Gastroesophageal sphincter (tissue), 4 donors: ENCODE results near the gene TMEM164. TPM values are rescaled to one million over a fixed set of nuclear protein-coding genes. Genes with fewer than 3 reads are reported as not detected.
"Not testable (repeated sequence)": the region's sequence is repeated elsewhere in the genome, so short reads cannot be mapped to it uniquely, and the experiment has no call there.

Experiments
- ATAC-seq: fragments of 150-250 bp; one replicate; pipeline ENCODE4 v1.9.1; 2016; ENCODE audit warnings: mild to moderate bottlenecking, moderate library complexity
- H3K27ac ChIP-seq, 4 donors: fragments of 200-600 bp; sonication (generic) in 3 of 4; 1 replicate in 3 of 4; 2 replicates in 1 of 4; pipeline ENCODE4 v1.5.1; 2016 to 2019
- H3K27me3 ChIP-seq: fragments of 200-600 bp; sonication (generic); one replicate; pipeline ENCODE4 v1.5.1; 2019
- H3K36me3 ChIP-seq, 2 donors: fragments of 200-600 bp; sonication (generic); one replicate each; pipeline ENCODE4 v1.5.1; 2019; ENCODE audit warnings: control low read depth in 1 of 2
- H3K4me1 ChIP-seq, 3 donors: fragments of 200-600 bp; sonication (generic); 1 replicate in 2 of 3; 2 replicates in 1 of 3; pipeline ENCODE4 v1.5.1; 2016 to 2019; ENCODE audit warnings: control low read depth in 2 of 3
- H3K4me3 ChIP-seq, 2 donors: fragments of 200-600 bp; sonication (generic); one replicate each; pipeline ENCODE4 v1.5.1; 2019; ENCODE audit warnings: mild to moderate bottlenecking in 1 of 2, moderate library complexity in 1 of 2
- H3K9me3 ChIP-seq, 3 donors: fragments of 200-600 bp; sonication (generic); one replicate each; pipeline ENCODE4 v1.5.1; 2017 to 2019; ENCODE audit warnings: control low read depth in 2 of 3
- CTCF ChIP-seq, 4 experiments: fragments of 200-600 bp in 2 of 4; fragments of 450-650 bp in 2 of 4; sonication (generic) in 1 of 4; IDR thresholded peaks; one replicate each; pipeline ENCODE4 v1.5.1; 2017 to 2019; ENCODE audit warnings: antibody characterized with exemption in 4 of 4, mild to moderate bottlenecking in 2 of 4, moderate library complexity in 2 of 4
- EP300 ChIP-seq: sonication (generic); formaldehyde crosslinking; IDR thresholded peaks from one replicate; pipeline ENCODE4 v1.6.1; 2017; ENCODE audit warnings: antibody characterized with exemption, mild to moderate bottlenecking
- POLR2A ChIP-seq, 2 donors: fragments of 450-650 bp; IDR thresholded peaks; one replicate each; pipeline ENCODE4 v1.6.1; 2017; ENCODE audit warnings: antibody characterized with exemption in 2 of 2, mild to moderate bottlenecking in 2 of 2, moderate library complexity in 1 of 2
- POLR2AphosphoS5 ChIP-seq: sonication (generic); formaldehyde crosslinking; IDR thresholded peaks from one replicate; pipeline ENCODE4 v1.6.1; 2017; ENCODE audit warnings: antibody characterized with exemption
- whole genome bisulfite sequencing, 2 donors: methylation state at CpG; one replicate each; pipeline ENCODE4 v1.1.5; 2018; ENCODE audit warnings: low coverage in 1 of 2; 5-methylcytosine and 5-hydroxymethylcytosine counted together
- total RNA-seq, 4 donors: library from RNA; depleted of rRNA; stranded (reverse); fragments of >200 nt; gene quantifications; one replicate each; pipeline ENCODE4 v1.1.0, GENCODE V29; 2016

Gene TMEM164
- total RNA-seq, 4 donors from 2014 or later = 7.8 to 12.9 (median 11.7) TPM

- Histone ChIP-seq H3K27me3 (no peaks in the 10 kb centered on the region), H3K9me3 (no peaks in the 10 kb centered on the region), H3K4me1 (no peaks in the 10 kb centered on the region), H3K36me3 (no peaks in the 10 kb centered on the region), H3K4me3 (no peak overlapping the region), H3K27ac (no peak overlapping the region)
- no peak for TF ChIP-seq EP300
- TF ChIP-seq POLR2A (IDR thresholded peaks at IDR 0.05) = no peak
- TF ChIP-seq CTCF (IDR thresholded peaks at IDR 0.05) = no peak
- TF ChIP-seq POLR2AphosphoS5 = no peak
- 73 to 89% methylated on average over 2 of the region's 2 CpGs for WGBS, 2 donors
- ATAC-seq = no peak
Observed at GRCh38 chrX:110153896-110154295, 151.0 kb downstream of the TMEM164 start.

GRCh38 chrX:110154328-110154727 lies 151.4 kb downstream of the TMEM164 start:
- not testable (repeated sequence) for H3K4me1 ChIP-seq, H3K27me3 ChIP-seq, H3K9me3 ChIP-seq, H3K36me3 ChIP-seq, H3K27ac ChIP-seq, ATAC-seq, H3K4me3 ChIP-seq
- no CpG with 5 or more reads among the region's 5 CpGs for WGBS, 2 donors

GRCh38 chrX:110155759-110156158 lies 152.8 kb downstream of the TMEM164 start:
- no peak for TF ChIP-seq POLR2A (IDR thresholded peaks at IDR 0.05)
- TF ChIP-seq POLR2AphosphoS5 = no peak
- no peak for TF ChIP-seq EP300
- no peak for TF ChIP-seq CTCF (IDR thresholded peaks at IDR 0.05)
- no peak overlapping the region for H3K4me3 ChIP-seq
- H3K4me1 ChIP-seq = no peaks in the 10 kb centered on the region
- no peaks in the 10 kb centered on the region for H3K27me3 ChIP-seq
- H3K9me3 ChIP-seq = no peaks in the 10 kb centered on the region
- H3K36me3 ChIP-seq = no peaks in the 10 kb centered on the region
- H3K27ac ChIP-seq = no peak overlapping the region
- no peak for ATAC-seq
- 67 to 75% methylated on average over 1 of the region's 1 CpG for WGBS, 2 donors

- Histone ChIP-seq H3K36me3 (no peaks in the 10 kb centered on the region), H3K27ac (no peak overlapping the region), H3K4me3 (no peak overlapping the region), H3K9me3 (no peaks in the 10 kb centered on the region), H3K27me3 (no peaks in the 10 kb centered on the region), H3K4me1 (no peaks in the 10 kb centered on the region)
- TF ChIP-seq EP300 (no peak), POLR2A (IDR thresholded peaks at IDR 0.05) (no peak), POLR2AphosphoS5 (no peak), CTCF (IDR thresholded peaks at IDR 0.05) (peak in 3 of 4 experiments; percentile 5 to 46 (median 37))
- WGBS, 2 donors = 63 to 93% methylated on average over 5 to 6 of the region's 6 CpGs
- no peak for ATAC-seq
Observed at GRCh38 chrX:110156167-110156754, 153.3 kb downstream of the TMEM164 start.

GRCh38 chrX:110157444-110157843 lies 154.5 kb downstream of the TMEM164 start:
- H3K36me3 ChIP-seq = no peaks in the 10 kb centered on the region
- no peaks in the 10 kb centered on the region for H3K4me1 ChIP-seq
- TF ChIP-seq POLR2AphosphoS5 (no peak), CTCF (IDR thresholded peaks at IDR 0.05) (no peak), POLR2A (IDR thresholded peaks at IDR 0.05) (no peak), EP300 (no peak)
- H3K4me3 ChIP-seq = no peak overlapping the region
- no peaks in the 10 kb centered on the region for H3K27me3 ChIP-seq
- H3K9me3 ChIP-seq = no peaks in the 10 kb centered on the region
- ATAC-seq = no peak
- WGBS, 2 donors = 60 to 100% methylated on average over 1 of the region's 1 CpG
- H3K27ac ChIP-seq = no peak overlapping the region
